Chondrocyte (in vitro differentiated cells): ENCODE measurements around the gene ALCAM. TPM values are rescaled to one million over a fixed set of nuclear protein-coding genes. Genes with fewer than 3 reads are reported as not detected.

Experiments used
- DNase-seq: peaks from one replicate; pipeline ENCODE4 v3.0.0; 2021; ENCODE audit warnings: mixed read lengths, low spot score
- H3K27ac Mint-ChIP-seq: one replicate; pipeline ENCODE4 v1.8.0; 2021; ENCODE audit warnings: mild to moderate bottlenecking, moderate library complexity, mixed read lengths; ENCODE audit not compliant: unreplicated experiment
- H3K27me3 Mint-ChIP-seq: 2 replicates; pipeline ENCODE4 v1.8.0; 2021; ENCODE audit warnings: low read depth, mixed read lengths
- H3K36me3 Mint-ChIP-seq: 2 replicates; pipeline ENCODE4 v1.8.0; 2021; ENCODE audit warnings: low read depth, mixed read lengths
- H3K4me1 Mint-ChIP-seq: 2 replicates; pipeline ENCODE4 v1.8.0; 2021; ENCODE audit warnings: low read depth, mild to moderate bottlenecking, mixed read lengths
- H3K4me3 Mint-ChIP-seq: one replicate; pipeline ENCODE4 v1.8.0; 2021; ENCODE audit warnings: mild to moderate bottlenecking, moderate library complexity, mixed read lengths; ENCODE audit not compliant: unreplicated experiment
- H3K9me3 Mint-ChIP-seq: 2 replicates; pipeline ENCODE4 v1.8.0; 2021; ENCODE audit warnings: low read depth, mixed read lengths
- total RNA-seq: library from RNA; stranded (reverse); gene quantifications from 3 replicates; pipeline ENCODE4 v1.2.1, GENCODE V29; 2021
- TF ChIP-seq, protein P1 (sequence below): fragments of 200-600 bp; sonication (generic); IDR thresholded peaks from 2 replicates; pipeline ENCODE4 v1.5.0; 2021; ENCODE audit warnings: antibody characterized with exemption, mild to moderate bottlenecking, moderate library complexity

ALCAM gene
- total RNA-seq, 1 donor from 2014 or later = 270 TPM

DNA sequence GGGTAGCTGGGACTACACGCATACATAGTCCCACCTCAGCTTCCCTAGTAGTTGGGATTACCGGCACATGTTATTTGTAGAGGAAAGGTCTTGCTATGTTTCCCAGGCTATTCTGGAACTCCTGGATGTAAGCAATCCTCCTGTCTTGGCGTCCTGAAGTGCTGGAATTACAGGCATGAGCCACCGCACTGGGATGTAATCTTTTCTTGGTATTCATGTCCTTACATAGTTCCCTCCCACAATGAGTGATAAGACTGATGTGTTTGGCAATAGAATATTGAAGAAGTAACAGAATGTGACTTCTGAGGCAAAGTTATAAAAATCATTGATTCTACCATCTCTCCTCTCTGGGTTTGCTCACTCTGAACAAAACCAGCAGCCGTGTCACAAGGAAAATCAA, 22.7 kb upstream of the ALCAM start:
- TF ChIP-seq, protein P1, sequence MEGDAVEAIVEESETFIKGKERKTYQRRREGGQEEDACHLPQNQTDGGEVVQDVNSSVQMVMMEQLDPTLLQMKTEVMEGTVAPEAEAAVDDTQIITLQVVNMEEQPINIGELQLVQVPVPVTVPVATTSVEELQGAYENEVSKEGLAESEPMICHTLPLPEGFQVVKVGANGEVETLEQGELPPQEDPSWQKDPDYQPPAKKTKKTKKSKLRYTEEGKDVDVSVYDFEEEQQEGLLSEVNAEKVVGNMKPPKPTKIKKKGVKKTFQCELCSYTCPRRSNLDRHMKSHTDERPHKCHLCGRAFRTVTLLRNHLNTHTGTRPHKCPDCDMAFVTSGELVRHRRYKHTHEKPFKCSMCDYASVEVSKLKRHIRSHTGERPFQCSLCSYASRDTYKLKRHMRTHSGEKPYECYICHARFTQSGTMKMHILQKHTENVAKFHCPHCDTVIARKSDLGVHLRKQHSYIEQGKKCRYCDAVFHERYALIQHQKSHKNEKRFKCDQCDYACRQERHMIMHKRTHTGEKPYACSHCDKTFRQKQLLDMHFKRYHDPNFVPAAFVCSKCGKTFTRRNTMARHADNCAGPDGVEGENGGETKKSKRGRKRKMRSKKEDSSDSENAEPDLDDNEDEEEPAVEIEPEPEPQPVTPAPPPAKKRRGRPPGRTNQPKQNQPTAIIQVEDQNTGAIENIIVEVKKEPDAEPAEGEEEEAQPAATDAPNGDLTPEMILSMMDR = no peak
- H3K36me3 Mint-ChIP-seq = no peaks in the 10 kb centered on the region
- H3K27me3 Mint-ChIP-seq = no peaks in the 10 kb centered on the region
- no peak overlapping the region for H3K27ac Mint-ChIP-seq
- H3K4me3 Mint-ChIP-seq = no peak overlapping the region
- H3K9me3 Mint-ChIP-seq = peaks cover 3% of the 10 kb centered on the region
- DNase-seq = no peak
- no peaks in the 10 kb centered on the region for H3K4me1 Mint-ChIP-seq

DNA sequence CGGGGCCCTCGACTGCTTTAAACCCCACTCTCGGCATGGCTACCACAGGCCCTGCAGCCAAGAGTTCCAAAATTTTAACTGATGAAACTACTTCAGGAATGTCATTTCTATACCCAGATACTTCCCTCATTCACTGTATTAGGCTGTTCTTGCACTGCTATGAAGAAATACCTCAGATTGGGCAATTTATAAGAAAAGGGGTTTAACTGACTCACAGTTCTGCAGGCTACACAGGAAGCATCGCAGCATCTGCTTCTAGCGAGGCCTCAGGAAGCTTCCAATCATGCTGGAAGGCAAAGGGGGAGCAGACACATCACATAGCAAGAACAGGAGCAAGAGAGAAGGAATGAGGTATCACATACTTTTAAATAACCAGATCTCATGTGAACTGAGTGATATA, 21.6 kb upstream of the ALCAM start:
- Mint-ChIP-seq H3K27ac (no peak overlapping the region), H3K36me3 (no peaks in the 10 kb centered on the region), H3K9me3 (peaks cover 3% of the 10 kb centered on the region), H3K4me3 (no peak overlapping the region), H3K4me1 (peaks cover 3% of the 10 kb centered on the region), H3K27me3 (no peaks in the 10 kb centered on the region)
- TF ChIP-seq, protein P1 = no peak
- no peak for DNase-seq

DNA sequence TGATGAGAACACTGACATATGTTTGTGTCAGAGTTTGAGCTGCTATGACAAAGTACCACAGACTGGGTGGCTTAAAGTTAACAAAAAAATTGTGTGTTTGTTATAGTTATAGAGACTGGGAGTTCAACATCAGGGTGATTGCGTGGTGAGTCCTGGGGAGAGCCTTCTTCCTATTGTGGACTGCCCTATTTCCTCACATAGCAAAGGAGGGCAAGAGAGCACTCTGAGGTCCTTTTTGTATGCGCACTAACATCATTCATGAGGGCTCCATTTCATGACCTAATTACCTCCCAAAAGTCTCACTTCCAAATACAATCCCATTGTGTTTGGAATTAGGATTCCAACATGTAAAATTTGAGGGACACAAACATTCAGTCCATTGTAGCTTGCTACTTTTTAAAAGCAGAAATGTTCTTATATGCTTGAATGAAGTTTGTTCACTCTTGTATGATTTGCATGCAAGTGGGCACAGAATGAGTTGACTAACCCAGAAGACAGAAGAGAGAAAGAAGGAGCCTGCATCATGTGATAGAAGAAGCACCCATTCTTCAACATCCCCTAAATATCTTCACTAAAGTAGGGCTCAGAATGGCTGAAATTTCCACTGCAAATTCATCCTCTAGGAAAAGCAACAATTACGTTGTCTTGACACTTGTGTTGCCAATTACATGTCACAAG, 18.9 kb upstream of the ALCAM start:
- TF ChIP-seq, protein P1 = no peak
- DNase-seq = no peak
- Mint-ChIP-seq H3K4me1 (peaks cover 22% of the 10 kb centered on the region), H3K36me3 (no peaks in the 10 kb centered on the region), H3K27me3 (no peaks in the 10 kb centered on the region), H3K9me3 (peaks cover 3% of the 10 kb centered on the region), H3K4me3 (no peak overlapping the region), H3K27ac (no peak overlapping the region)

DNA sequence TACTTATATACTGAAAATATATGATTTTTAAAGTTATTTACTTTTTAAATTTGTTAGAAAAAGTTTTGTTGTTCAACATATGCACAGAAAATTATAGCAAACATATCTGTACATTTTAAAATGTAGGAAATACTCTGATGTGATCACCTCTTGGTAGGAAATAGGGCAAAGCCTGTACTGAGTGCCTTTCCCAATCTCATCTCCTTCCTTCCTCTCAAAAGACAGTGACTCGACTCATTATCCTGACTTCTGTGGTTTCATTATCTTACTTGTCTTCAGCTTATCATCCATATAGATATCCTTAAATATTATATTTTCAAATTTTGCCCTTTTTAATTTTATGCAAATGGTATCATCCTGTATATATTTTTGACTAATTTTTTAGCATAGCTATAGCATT, 18.4 kb upstream of the ALCAM start:
- H3K4me3 Mint-ChIP-seq = no peak overlapping the region
- H3K9me3 Mint-ChIP-seq = peaks cover 3% of the 10 kb centered on the region
- no peaks in the 10 kb centered on the region for H3K36me3 Mint-ChIP-seq
- DNase-seq = no peak
- TF ChIP-seq, protein P1 = no peak
- peaks cover 28% of the 10 kb centered on the region for H3K4me1 Mint-ChIP-seq
- H3K27me3 Mint-ChIP-seq = no peaks in the 10 kb centered on the region
- H3K27ac Mint-ChIP-seq = no peak overlapping the region

DNA sequence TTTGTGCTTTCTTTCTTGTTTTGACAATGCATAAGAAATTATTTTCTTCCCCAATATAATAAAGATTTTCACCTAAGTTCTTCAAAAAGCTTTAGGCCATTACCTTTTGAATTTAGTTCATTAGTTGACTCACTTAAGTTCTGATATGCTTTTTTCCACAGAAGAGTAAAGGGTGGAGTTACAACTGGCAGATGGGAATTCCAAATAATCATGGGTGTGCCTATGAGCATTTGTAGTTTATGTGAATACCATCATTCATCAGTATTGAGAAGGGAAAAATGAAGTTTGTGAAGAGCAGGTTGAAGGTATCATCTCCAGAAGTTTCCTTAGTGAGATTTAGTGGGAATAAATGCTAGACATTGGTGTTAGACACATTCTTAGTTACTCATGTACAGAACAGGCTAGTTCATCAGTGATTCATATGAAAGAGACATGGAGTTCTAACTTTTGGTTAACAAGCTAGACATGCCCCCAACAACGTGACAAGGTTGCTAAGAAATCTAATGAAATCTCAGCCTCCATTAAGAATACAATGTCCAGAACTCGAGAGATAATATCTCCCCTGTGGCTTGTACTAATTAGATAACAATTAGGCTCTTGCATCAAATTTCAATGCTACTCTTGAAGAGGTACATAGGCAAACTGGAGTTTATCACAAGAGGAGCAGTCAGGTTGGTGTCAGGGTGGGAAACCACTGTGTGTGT, 16.9 kb upstream of the ALCAM start:
- Mint-ChIP-seq H3K9me3 (peaks cover 2% of the 10 kb centered on the region), H3K27me3 (no peaks in the 10 kb centered on the region), H3K4me3 (no peak overlapping the region), H3K27ac (no peak overlapping the region), H3K36me3 (no peaks in the 10 kb centered on the region), H3K4me1 (peaks cover 43% of the 10 kb centered on the region)
- DNase-seq = peak; percentile 17
- TF ChIP-seq, protein P1 = no peak
